Dermis microvascular lymphatic vessel endothelial cell (primary cell): ENCODE results near the gene SMARCE1. TPM values are rescaled to one million over a fixed set of nuclear protein-coding genes. Genes with fewer than 3 reads are reported as not detected.
A peak's percentile ranks its signal among the peaks of the same experiment; 100 is the strongest.

Experiments used
- DNase-seq, 2 donors: peaks; one replicate each; pipeline versions ENCODE4 v3.0.0 to v3.0.0-alpha.2; 2010; ENCODE audit warnings: low read depth in 2 of 2
- total RNA-seq: library from RNA; depleted of rRNA; stranded (reverse); fragments of >200 nt; gene quantifications from 2 replicates; pipeline ENCODE4 v1.2.1, GENCODE V29; 2014

Gene SMARCE1
- total RNA-seq, 1 donor from 2014 or later: 63.3 TPM

DNA sequence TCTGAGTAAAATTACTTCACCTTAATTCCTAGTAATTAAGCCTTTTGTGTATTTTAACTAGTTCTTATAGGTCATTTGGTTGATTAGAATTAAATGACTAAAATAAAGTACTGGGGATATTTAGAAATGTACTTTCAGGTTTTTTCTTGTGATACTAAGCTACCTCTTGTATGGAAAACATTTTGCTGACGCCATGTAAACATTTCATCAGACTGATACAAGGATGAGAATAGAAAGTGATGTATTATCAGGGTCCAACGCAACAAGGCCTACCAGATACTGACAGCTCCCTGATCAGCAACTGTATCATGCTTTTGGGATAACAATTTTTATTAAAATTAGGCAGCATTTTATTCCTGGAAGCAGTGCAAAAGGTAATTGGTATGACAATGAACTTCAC is 1.7 kb downstream of the SMARCE1 start:
- no peak for DNase-seq

DNA sequence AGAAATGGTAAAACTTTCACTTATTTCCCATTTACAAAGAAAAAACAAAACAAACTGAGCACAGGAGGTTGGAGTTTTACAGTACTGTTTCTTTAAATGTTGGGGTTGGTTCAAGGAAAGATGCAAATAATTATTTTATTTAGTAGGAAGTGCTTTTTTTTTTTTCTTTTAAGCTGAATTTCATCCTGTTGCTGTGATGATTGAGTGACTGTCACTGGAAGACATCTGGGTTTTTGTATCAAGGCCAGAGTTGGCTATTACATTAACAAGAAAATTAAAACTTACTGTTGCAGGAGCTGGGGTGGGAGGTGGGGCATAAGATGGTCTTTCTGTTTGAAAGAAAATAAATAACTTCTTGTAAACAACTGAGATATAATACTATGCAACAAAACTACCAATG is 2.3 kb downstream of the SMARCE1 start:
- DNase-seq: no peak

DNA sequence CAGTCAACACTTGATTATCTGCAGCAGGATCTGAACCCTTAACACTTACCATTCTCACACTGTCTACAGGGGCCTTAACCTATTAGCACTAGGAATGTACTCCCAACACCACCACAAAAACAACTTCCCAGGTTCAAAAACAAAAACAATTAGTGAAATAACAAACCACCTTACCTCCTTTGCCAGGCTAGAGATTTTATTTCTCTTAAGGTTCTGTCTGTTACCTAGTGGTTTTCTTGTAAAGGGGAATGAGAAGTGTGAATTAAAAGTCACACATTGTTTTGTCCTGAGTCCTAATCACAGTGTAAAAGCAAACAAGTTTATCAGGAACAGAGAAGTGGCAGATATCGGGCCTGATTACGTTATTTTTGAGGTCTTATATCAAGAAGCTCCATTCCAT is 9.7 kb downstream of the SMARCE1 start:
- no peak for DNase-seq

DNA sequence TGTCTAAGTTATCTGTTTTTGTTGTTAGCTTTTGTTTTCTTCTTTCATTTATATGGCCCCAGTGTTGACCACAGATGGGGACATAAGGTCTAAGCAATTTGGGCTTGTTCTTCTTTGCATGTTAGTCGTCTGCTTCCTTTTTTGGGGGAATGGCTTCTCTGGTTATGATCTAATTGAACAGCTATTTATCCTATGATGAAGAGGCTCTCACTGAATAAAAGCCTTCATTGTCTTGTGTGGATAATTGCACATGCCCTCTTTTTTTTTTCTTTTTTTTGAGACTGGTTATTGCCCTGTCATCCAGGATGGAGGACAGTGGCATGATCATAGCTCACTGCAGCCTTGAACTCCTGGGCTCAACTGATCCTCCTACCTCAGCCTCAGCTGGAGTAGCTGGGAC is 13.7 kb downstream of the SMARCE1 start:
- DNase-seq: no peak

DNA sequence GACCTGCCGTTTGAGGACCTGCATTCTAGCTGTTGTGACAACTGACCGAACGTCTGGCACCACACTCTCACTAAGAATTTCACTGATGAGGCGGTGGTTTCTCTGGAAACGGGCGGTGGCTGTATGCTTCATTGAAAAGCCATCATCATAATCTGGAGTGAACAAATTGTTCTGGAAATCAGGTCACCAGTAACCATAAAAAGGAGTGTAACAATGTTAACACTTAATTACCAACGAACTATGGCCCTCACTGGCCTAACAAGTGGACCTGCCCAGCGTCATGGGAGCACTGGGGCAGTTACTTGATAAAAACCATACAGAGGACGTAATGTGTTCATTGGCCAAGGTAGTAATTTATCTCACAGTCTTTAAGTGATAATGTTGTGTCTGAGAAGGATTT is 15.4 kb downstream of the SMARCE1 start:
- no peak for DNase-seq

DNA sequence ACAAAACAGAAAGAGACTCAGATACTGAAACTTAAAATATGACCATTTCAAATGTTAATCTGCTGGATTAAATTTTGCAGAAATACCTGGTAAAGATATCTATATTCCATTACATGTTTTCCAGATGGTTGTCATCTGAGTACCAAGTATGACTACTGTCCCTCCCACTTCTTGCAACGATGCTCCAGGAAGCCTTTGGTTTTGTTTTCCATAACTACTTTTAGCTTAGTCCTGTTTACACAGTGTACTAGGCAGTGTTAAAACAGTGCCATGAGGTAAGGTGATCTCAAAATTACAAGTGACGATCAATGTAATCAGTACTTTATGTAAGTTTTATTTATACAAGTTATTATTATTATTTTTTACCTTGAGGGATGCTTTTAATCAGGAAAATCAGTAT is 17.8 kb downstream of the SMARCE1 start:
- no peak for DNase-seq

DNA sequence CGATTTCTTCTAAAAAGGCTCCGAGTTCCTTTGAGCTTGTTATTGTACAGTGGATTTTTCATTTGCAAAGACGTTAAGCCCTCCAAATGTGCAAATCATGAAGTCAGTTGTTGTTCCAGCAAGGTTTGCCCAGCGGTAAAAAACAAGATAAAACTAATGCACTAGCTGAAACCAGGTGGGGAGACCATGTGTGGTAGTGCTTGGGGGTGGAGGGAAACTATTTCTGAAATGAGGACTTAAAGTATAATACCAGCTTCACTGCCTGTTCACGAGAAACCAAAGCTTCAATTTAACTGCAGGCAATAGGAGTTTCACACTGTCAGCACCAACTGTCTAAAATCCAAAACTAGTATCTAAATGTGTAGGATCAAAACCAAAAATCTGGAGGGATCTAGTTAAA is 22.3 kb downstream of the SMARCE1 start:
- DNase-seq: no peak

DNA sequence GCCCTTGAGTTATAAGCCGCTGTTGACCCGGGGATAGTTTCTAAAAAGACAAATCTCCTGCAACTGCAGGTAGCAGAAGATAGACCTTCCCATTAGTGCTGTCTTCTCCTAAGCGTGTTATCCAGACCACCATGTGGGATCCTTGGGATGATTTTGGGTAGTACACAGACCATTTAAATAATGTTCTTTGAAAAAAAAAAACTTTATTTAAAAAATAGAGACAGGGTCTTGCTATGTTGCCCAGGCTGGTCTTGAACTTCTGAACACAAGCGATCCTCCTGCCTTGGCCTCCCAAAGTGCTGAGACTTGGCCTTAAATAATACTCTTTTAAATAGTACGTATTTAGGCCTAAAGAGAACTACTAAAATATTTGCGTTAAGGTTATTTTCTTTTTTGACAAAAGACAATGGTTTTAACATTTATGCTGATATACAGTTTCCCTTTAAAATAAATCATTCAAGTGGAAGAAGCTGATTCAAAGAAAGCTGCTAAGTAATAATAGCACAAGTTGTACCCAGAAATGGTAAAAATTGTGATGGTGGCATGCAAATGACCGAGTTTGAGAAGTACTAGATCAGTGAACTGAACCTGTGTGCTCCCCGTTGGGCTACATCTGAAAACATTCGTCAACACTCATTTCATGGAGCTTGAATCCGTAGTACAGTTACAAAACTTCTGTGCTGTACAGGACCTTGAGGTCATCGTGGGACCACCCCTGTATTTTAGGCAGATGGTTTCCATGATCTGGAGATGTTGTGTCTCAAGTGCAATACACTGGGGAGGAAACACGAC is 24.0 kb downstream of the SMARCE1 start:
- DNase-seq: no peak

DNA sequence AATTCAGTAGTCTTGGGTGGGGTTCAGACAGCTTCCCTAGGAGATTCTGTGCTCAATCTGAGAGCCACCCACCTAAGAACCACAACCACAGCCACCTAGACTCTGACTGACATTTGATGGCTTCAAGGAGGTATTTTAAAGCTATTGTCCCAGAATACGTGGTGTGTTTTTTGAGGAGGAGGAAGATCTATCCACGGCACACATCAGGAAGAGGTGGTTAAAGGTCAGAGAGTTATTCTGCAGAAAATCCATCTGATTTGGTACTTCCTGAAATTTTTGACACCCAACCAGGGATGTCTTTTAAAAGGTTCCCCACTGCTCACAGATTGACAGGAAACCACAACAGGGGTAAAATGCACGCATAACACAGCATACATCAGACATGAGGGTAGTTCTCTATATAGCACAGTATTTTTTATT is 25.1 kb downstream of the SMARCE1 start:
- DNase-seq: no peak

DNA sequence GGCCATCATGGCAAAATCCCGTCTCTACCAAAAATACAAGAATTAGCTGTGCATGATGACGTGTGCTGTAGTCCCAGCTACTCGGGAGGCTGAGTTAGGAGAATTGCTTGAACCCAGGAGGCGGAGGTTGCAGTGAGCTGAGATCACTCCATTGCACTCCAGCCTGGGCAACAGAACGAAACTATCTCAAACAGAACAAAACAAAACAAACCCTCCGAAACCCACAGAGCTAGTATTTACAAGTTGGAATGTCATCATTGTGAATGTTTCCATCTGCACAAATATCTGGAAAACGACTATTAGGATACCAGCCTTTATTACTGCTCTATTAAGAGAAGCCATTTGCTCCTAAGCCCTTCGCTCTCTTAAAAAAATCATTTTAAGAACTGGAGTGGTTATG is 26.0 kb downstream of the SMARCE1 start:
- no peak for DNase-seq

DNA sequence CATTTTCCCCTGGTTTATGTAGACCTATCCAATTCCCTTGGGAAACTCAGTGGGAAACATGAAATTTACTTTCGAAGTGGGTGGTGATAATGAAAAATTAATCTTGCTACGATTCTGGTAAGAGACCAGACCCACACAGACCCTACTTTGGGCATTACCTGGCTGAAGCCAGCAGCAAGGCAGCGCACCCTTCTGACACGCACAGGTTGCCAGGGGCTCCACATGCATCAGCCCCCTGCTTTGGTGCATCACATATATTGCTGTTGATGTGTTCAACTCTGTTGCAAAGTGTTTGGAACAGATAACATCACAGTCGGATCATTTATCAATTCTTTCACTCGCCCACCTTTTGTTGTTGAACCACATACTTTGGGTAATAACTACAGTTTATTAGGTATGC is 26.6 kb downstream of the SMARCE1 start:
- no peak for DNase-seq

DNA sequence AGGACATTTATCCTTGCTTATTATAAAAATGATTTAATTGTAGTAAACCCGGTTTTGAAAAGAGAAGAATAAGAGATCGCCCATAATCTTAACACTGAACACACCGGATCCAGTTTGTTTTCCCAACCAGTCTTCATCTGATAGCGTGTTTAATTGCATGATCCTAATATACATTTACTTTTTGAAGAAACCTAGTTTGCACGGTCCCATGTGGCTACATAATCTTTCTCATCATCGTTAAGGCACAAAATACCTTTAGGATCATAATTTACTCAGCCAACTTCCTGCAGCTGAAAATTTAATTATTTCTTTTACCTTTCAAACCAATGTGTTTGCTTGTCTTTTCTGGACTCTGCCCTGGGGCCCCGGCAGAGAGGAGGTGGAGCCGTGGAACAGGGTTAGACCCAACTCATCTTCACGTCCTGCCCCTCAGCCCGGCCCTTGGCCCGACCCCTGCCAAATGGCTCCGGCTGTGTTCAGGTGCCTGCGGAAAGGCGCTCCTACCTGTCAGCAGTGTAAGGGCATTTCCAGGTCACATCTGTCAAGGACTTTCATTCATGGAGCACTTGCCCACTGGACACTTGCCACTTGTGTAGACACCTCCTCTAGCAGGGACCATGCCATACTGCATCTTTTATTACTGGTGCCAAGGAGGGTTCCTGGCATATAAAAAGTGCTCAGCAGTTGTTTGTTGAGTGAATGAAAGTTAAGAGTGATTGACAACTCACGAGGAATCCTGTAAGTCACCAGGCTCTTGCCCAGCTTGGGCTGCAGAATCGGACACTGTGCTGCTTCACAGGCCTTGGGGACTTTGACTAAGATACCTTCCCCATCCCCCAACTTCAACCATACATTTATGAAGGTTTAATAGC is 28.6 kb downstream of the SMARCE1 start:
- no peak for DNase-seq

DNA sequence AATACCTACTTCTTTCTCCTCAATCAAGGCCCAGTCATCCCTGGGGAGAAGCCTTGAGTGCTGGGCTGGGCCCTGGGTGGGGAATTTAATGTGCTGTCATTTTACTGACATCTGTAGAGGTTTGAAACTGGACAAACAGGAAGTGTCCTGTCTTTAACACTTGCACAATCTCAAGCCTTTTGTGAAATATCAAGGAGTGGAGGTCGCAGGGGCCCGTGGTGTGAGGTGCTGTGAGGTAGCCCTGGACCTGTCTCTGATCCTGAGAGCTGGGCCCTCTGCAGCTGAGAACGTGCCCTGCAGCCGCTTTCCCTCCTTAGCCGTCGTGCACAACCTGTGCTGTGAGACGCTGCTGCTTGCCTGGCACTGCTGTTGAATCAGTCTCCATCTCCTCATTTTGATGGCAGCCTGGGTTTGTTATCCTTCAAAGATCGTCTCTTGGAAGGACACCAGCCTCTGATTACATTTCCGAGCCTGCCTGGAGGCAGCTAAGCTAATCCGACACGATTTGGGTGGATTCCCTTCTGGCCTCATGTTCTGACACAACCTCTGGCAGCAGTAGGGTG is 29.9 kb downstream of the SMARCE1 start:
- no peak for DNase-seq

DNA sequence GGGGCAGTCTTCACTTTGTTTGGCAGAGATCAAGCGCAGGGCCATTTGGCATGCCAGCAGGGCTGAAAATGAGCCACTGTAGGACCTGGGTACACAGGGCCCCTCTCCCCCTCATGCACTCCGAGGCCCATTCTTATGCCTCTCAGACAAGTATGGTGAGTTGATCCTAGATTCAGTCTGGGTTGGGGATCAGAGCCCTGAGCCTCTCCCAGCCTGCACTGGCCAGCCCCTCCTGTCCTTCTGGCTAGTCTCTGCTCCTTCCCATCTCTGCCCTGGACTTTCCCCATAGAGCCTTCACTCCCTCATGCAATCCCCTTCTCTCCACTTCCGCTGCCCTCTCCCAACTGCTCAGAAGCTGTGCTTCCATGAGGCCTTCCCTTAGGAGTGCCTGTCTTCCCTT is 31.0 kb downstream of the SMARCE1 start:
- no peak for DNase-seq

DNA sequence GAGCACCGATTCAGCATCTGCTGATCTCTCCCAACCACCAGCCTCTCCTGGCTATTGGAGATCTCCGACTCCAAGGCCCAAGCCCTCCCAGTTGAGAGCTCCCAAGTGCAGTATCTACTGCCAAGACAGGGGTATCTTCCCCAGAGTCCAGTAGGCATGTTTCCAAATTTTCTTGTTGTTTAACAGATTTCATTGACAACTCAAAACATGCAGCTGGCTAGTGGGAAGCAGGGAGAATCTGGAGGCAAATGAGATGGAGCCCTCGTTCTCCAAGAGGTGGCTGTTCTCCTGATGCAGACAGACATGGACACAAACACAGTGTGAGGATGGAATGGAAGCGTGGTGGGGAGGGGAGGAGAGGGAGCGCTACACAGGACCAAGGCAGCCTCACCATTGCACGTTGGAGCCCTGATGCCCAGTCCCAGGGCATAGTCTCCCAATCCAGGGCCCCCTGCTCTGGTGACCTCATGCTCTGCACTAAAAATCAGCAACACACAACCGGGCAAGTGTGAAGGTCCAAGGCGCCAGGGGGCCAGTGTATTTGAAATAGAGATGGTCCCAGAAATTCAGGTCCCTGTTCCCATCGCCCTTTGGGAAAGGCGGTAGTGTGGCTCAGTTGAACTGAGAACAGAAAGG is 31.7 kb downstream of the SMARCE1 start:
- no peak for DNase-seq

DNA sequence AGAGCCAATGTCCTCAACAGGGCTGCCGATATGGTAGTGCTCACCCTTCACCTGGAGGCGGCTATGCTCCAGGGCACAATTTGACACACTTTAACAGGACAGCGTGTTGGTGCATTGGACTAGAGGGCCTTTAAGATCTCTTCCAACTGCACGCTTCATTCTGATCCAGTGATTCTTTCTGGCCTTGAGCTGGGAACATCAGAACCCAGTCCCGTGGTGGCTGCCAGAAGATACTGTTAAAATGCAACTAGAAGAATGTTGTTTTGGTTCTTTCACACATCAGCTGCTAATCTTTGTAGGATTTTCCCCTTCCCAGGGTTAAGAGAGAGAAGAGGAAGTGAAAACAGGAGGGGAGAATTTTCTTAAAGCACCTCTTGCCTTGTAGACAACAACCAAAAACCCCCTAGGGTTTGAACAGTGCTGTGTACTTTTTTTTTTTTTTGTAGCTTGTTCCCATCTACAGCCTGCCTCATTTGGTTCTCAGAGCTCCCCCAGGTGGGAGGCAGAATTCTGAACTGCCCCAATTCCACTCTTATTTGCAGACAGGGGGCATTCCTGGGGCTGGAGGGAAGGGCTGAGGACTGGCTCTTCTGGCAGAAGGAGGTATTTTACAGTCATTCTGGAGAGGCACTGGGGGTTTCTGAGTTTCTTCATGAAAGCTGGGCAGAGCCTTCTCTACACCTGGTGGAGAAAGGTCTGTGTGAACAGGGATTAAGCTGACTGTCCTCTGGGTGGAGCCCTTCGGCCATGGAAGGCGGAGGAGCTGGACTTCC is 32.4 kb downstream of the SMARCE1 start:
- DNase-seq: peak; percentile 51 to 64

DNA sequence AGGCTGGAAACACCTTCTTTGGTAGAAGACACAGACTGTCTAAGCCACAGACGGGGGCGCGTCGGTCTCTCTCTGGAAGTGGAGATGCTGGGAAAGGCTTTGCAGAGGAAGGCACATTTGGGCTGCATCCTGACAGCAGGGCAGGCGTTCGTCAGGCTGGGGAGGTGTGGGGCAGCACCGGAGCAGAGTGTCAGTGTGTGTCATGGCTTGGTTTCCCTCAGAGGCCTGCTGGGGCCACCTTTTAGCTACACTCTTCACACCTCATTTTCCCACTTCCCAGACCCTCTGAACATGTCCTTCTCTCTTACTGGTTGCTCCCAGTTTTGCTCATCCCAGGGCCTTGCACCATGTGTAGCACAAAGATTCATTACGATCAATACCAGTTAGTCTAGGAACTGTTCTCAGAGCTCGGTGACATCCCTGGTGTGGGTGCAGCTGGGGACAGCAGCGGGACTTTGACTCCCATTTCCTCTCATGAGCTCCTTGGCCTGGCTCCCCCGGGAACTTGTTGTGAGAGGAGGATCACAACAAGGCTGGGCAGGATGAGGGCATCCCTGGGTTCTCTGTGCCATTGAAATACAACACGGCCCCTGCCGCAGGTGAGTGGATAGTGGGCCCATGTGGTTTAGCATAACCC is 33.1 kb downstream of the SMARCE1 start:
- DNase-seq: no peak

DNA sequence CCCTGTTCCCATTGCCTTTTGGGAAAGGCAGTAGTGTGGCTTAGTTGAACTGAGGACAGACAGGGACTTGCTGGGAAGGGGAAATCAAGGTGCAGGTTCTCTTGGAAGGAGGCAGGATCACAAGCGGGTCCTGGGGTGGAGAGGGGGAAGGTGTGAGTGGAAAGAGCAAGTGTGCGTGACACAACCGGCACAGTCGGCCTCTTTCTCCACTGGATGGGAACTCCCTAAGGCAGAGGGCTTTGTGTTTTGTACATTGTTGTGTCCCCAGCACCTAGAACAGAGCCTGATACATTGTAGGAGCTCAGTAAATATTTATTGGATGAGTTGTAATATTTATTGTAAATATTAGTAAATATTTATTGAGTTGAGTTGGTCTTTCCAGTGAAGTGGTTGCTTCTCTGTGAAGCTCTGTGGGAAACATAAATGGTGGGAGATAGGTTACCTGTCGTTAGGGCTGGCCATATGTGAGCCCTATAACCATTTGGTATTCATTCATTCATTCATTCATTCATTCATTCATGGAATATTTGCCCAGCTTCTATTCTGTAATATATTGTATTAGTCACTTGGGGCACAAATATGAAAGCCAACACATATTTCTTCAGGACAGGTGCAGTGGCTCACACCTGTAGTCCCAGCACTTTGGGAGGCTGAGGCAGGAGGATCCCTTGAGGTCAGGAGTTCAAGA is 34.0 kb downstream of the SMARCE1 start:
- DNase-seq: no peak

DNA sequence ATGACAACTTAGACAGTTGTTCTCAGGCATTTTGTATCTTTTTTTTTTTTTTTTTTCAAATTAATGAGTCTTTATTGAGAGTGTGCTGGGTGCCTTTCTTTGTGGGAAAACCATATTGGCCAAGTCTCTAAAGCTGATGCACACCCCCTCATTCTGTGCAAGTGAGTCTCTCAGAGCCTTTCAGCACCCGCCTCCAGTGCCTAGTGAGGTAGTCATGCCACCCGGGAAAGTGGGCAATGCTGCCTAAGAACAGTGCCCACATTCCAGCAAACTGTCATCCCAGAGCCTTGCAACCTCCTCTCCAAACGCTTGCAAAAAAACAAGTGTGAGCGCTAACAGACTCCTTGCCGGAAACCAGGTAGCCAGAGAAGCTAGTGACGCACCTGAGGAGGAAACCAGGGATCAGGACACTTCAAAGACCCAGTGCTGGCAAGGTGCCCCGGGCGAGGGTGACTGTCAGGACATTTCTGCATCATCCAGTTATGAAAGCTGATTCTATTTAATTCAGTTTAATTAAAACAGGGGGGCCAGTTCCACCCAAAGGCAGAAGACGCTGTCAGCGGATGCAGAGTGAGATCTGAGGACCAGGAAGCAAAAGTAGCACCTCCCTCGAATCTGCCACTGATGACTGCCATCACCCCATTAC is 34.9 kb downstream of the SMARCE1 start:
- DNase-seq: no peak
